H9 (cell line): ENCODE measurements around the gene SLC6A18. TPM values are rescaled to one million over a fixed set of nuclear protein-coding genes. Genes with fewer than 3 reads are reported as not detected.

ENCODE experiments used
- DNase-seq: peaks from one replicate; pipeline ENCODE4 v3.0.0-alpha.2; 2017
- H2AFZ ChIP-seq: one replicate; pipeline ENCODE4 v1.6.1; 2013; ENCODE audit warnings: mild to moderate bottlenecking, low read length, control low read depth, moderate library complexity
- H2AK5ac ChIP-seq: 2 replicates; pipeline ENCODE4 v1.6.1; 2013; ENCODE audit warnings: low read length, control low read depth, mixed read lengths; ENCODE audit not compliant: insufficient read length
- H2BK120ac ChIP-seq: one replicate; pipeline ENCODE4 v1.6.1; 2013; ENCODE audit warnings: low read depth, mild to moderate bottlenecking, low read length, control low read depth, inconsistent platforms; ENCODE audit not compliant: poor library complexity, severe bottlenecking
- H2BK12ac ChIP-seq: 2 replicates; pipeline ENCODE4 v1.6.1; 2013; ENCODE audit warnings: low read length, control low read depth, mixed read lengths, low read depth; ENCODE audit not compliant: insufficient read length
- H2BK15ac ChIP-seq: 2 replicates; pipeline ENCODE4 v1.6.1; 2013; ENCODE audit warnings: low read depth, low read length, control low read depth
- H2BK20ac ChIP-seq: one replicate; pipeline ENCODE4 v1.6.1; 2013; ENCODE audit warnings: low read depth, mild to moderate bottlenecking, low read length, control low read depth, inconsistent platforms; ENCODE audit not compliant: poor library complexity, severe bottlenecking
- H2BK5ac ChIP-seq: 2 replicates; pipeline ENCODE4 v1.6.1; 2013; ENCODE audit warnings: low read length, control low read depth, mixed read lengths; ENCODE audit not compliant: insufficient read length
- H3K14ac ChIP-seq: 2 replicates; pipeline ENCODE4 v1.6.1; 2013; ENCODE audit warnings: low read length, control low read depth; ENCODE audit not compliant: insufficient read depth
- H3K18ac ChIP-seq: 2 replicates; pipeline ENCODE4 v1.6.1; 2013; ENCODE audit warnings: low read depth, mild to moderate bottlenecking, mixed read lengths, low read length, control low read depth; ENCODE audit not compliant: insufficient read length
- H3K23ac ChIP-seq: 2 replicates; pipeline ENCODE4 v1.6.1; 2013; ENCODE audit warnings: low read length, control low read depth, mixed read lengths, low read depth; ENCODE audit not compliant: insufficient read length
- H3K23me2 ChIP-seq: 2 replicates; pipeline ENCODE4 v1.6.1; 2013; ENCODE audit warnings: low read depth, mild to moderate bottlenecking, mixed read lengths, low read length, control low read depth; ENCODE audit not compliant: insufficient read length, poor library complexity, severe bottlenecking
- H3K27ac ChIP-seq: 2 replicates; pipeline ENCODE4 v1.5.1; 2013; ENCODE audit warnings: low read length, control low read depth, mixed read lengths, low read depth; ENCODE audit not compliant: insufficient read length
- H3K27me3 ChIP-seq: 2 replicates; pipeline ENCODE4 v1.6.1; 2013; ENCODE audit warnings: low read length, control low read depth, inconsistent platforms; ENCODE audit not compliant: insufficient read depth
- H3K4ac ChIP-seq: 2 replicates; pipeline ENCODE4 v1.6.1; 2013; ENCODE audit warnings: low read depth, mild to moderate bottlenecking, control low read depth, inconsistent platforms, low read length, moderate library complexity
- H3K4me1 ChIP-seq: 2 replicates; pipeline ENCODE4 v1.6.1; 2013; ENCODE audit warnings: low read length, control low read depth, inconsistent platforms; ENCODE audit not compliant: insufficient read depth
- H3K4me2 ChIP-seq: 2 replicates; pipeline ENCODE4 v1.6.1; 2013; ENCODE audit warnings: low read length, control low read depth, mixed read lengths; ENCODE audit not compliant: insufficient read length, insufficient read depth
- H3K56ac ChIP-seq: 2 replicates; pipeline ENCODE4 v1.6.1; 2013; ENCODE audit warnings: low read depth, mild to moderate bottlenecking, mixed read lengths, low read length, control low read depth; ENCODE audit not compliant: insufficient read length
- H3K79me1 ChIP-seq: 2 replicates; pipeline ENCODE4 v1.6.1; 2013; ENCODE audit warnings: low read depth, mild to moderate bottlenecking, moderate library complexity, low read length, control low read depth, inconsistent platforms; ENCODE audit not compliant: insufficient read depth, poor library complexity, severe bottlenecking
- H3K79me2 ChIP-seq: 2 replicates; pipeline ENCODE4 v1.6.1; 2013; ENCODE audit warnings: low read length, control low read depth, inconsistent platforms; ENCODE audit not compliant: insufficient read depth
- H3K9ac ChIP-seq: 2 replicates; pipeline ENCODE4 v1.6.1; 2013; ENCODE audit warnings: low read length, control low read depth, mixed read lengths; ENCODE audit not compliant: insufficient read length; ENCODE audit errors: extremely low read depth
- H3K9me3 ChIP-seq: one replicate; pipeline ENCODE4 v1.6.1; 2013; ENCODE audit warnings: low read depth, low read length, inconsistent platforms; ENCODE audit not compliant: control insufficient read depth
- H3T11ph ChIP-seq: one replicate; pipeline ENCODE4 v1.6.1; 2013; ENCODE audit warnings: mild to moderate bottlenecking, low read length, control low read depth, inconsistent platforms
- H4K20me1 ChIP-seq: one replicate; pipeline ENCODE4 v1.6.1; 2013; ENCODE audit not compliant: control insufficient read depth, insufficient read length, insufficient read depth
- H4K5ac ChIP-seq: 2 replicates; pipeline ENCODE4 v1.6.1; 2013; ENCODE audit warnings: low read depth, mild to moderate bottlenecking, mixed read lengths, low read length, control low read depth; ENCODE audit not compliant: insufficient read length
- H4K8ac ChIP-seq: replicated peaks from 2 replicates; pipeline ENCODE4 v1.6.1; 2013; ENCODE audit warnings: low read length, control low read depth, mixed read lengths, low read depth; ENCODE audit not compliant: insufficient read length
- H4K91ac ChIP-seq: 2 replicates; pipeline ENCODE4 v1.6.1; 2013; ENCODE audit warnings: low read depth, mild to moderate bottlenecking, moderate library complexity, mixed read lengths, low read length, control low read depth; ENCODE audit not compliant: insufficient read length
- H3K27ac Mint-ChIP-seq, 3 experiments: 2 replicates in 2 of 3; 3 replicates in 1 of 3; pipeline ENCODE4 v1.8.0; 2020 to 2021; ENCODE audit warnings: mixed read lengths in 3 of 3, mild to moderate bottlenecking in 1 of 3, moderate library complexity in 1 of 3
- H3K27me3 Mint-ChIP-seq: 2 replicates; pipeline ENCODE4 v1.8.0; 2021; ENCODE audit warnings: low read depth, mild to moderate bottlenecking, moderate library complexity, mixed read lengths
- H3K36me3 Mint-ChIP-seq, 3 experiments: 2 replicates in 2 of 3; 3 replicates in 1 of 3; pipeline ENCODE4 v1.8.0; 2020 to 2021; ENCODE audit warnings: low read depth in 3 of 3, mixed read lengths in 3 of 3; ENCODE audit not compliant: insufficient read depth in 1 of 3
- H3K4me1 Mint-ChIP-seq, 2 experiments: 2 replicates each; pipeline ENCODE4 v1.8.0; 2020; ENCODE audit warnings: mixed read lengths in 2 of 2
- H3K4me3 Mint-ChIP-seq, 2 experiments: 2 replicates in 1 of 2; 3 replicates in 1 of 2; pipeline ENCODE4 v1.8.0; 2020 to 2021; ENCODE audit warnings: mild to moderate bottlenecking in 2 of 2, mixed read lengths in 2 of 2, moderate library complexity in 1 of 2
- H3K9me3 Mint-ChIP-seq, 2 experiments: 2 replicates in 1 of 2; 3 replicates in 1 of 2; pipeline ENCODE4 v1.8.0; 2020; ENCODE audit warnings: mild to moderate bottlenecking in 2 of 2, mixed read lengths in 2 of 2, moderate library complexity in 1 of 2
- WGBS: extraction: QIAGEN DNeasy Blood & Tissue Kit; methylation state at CpG from one replicate; pipeline ENCODE4 v1.1.7; 2013; ENCODE audit warnings: missing lambda C conversion rate, low lambda C conversion rate, mixed read lengths; ENCODE audit not compliant: insufficient read length; ENCODE audit errors: extremely low coverage; 5-methylcytosine and 5-hydroxymethylcytosine counted together
- total RNA-seq: library from RNA; stranded (reverse); gene quantifications from 2 replicates; pipeline ENCODE4 v1.2.1, GENCODE V29; 2021
- TF ChIP-seq, protein P1 (sequence below): fragments of 200-600 bp; sonication (generic); conservative IDR thresholded peaks from 3 replicates; pipeline ENCODE4 v1.8.0; 2021; ENCODE audit warnings: antibody characterized with exemption, mild to moderate bottlenecking

The SLC6A18 gene
- total RNA-seq, 1 experiment from 2014 or later: not detected

DNA sequence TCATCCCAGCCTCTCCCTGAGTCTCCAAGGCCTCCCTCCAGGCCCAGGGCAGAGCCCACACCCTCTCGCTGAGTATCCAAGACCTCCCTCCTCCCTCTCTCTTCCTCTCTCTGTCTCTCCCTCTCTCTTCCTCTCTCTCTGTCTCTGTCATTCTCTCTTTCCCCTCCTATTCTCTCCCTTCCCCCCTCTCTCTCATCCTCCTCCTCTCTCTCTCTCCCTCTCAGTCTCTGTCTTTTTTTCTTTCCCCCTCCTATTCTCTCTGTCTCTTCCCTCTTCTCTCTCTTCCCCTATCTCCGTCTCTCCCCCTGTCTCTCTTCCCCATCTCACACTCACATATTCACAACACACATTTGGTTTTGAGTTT, 15.7 kb upstream of the SLC6A18 start:
- Histone ChIP-seq H3K79me2 (no peaks in the 10 kb centered on the region), H2BK20ac (no peak overlapping the region), H3K23me2 (no peaks in the 10 kb centered on the region), H2BK120ac (no peak overlapping the region), H2AFZ (no peak overlapping the region), H3K4me2 (no peak overlapping the region), H2BK15ac (no peak overlapping the region), H3K23ac (no peak overlapping the region), H3K18ac (no peak overlapping the region), H3K79me1 (no peaks in the 10 kb centered on the region), H3K9me3 (no peaks in the 10 kb centered on the region), H3K27ac (no peak overlapping the region), H2BK12ac (no peak overlapping the region), H3K27me3 (no peaks in the 10 kb centered on the region), H3K4me1 (no peaks in the 10 kb centered on the region), H3K9ac (no peak overlapping the region), H4K20me1 (peaks cover 3% of the 10 kb centered on the region), H3T11ph (no peak overlapping the region), H3K14ac (no peak overlapping the region), H3K56ac (no peak overlapping the region), H3K4ac (no peak overlapping the region), H4K91ac (no peak overlapping the region), H4K5ac (no peak overlapping the region), H4K8ac (no peak overlapping the region), H2BK5ac (no peak overlapping the region), H2AK5ac (no peak overlapping the region)
- Mint-ChIP-seq H3K4me3 (no peak overlapping the region), H3K9me3 (peaks cover 0 to 6% of the 10 kb centered on the region in 2 experiments; a peak in 2 of 5 replicates), H3K36me3 (no peaks in the 10 kb centered on the region), H3K4me1 (peaks cover 9 to 16% of the 10 kb centered on the region in 2 experiments), H3K27me3 (peaks cover 8% of the 10 kb centered on the region), H3K27ac (no peak overlapping the region; a peak in 1 of 7 replicates)
- WGBS: no CpG with 5 or more reads among the region's 2 CpGs
- TF ChIP-seq, protein P1, sequence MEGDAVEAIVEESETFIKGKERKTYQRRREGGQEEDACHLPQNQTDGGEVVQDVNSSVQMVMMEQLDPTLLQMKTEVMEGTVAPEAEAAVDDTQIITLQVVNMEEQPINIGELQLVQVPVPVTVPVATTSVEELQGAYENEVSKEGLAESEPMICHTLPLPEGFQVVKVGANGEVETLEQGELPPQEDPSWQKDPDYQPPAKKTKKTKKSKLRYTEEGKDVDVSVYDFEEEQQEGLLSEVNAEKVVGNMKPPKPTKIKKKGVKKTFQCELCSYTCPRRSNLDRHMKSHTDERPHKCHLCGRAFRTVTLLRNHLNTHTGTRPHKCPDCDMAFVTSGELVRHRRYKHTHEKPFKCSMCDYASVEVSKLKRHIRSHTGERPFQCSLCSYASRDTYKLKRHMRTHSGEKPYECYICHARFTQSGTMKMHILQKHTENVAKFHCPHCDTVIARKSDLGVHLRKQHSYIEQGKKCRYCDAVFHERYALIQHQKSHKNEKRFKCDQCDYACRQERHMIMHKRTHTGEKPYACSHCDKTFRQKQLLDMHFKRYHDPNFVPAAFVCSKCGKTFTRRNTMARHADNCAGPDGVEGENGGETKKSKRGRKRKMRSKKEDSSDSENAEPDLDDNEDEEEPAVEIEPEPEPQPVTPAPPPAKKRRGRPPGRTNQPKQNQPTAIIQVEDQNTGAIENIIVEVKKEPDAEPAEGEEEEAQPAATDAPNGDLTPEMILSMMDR: no peak
- no peak for DNase-seq
